K562 (cell line): ENCODE results near the gene TMSB4X.
"Not testable (repeated sequence)": the region's sequence is repeated elsewhere in the genome, so short reads cannot be mapped to it uniquely, and the experiment has no call there.

Experiments used
- EZH2 ChIP-seq: IDR thresholded peaks from 2 replicates; pipeline ENCODE4 v1.6.1; 2012; ENCODE audit warnings: low read depth, mild to moderate bottlenecking, inconsistent platforms, low read length, borderline replicate concordance
- FOXM1 ChIP-seq, 2 experiments: fragments of 450-650 bp in 1 of 2; sonication (generic) in 1 of 2; formaldehyde crosslinking in 1 of 2; IDR thresholded peaks; 2 replicates each; pipeline versions ENCODE4 v1.6.1 to v1.9.0; 2017 to 2022; ENCODE audit warnings: low read depth in 2 of 2, mild to moderate bottlenecking in 2 of 2, missing genetic modification reagents in 1 of 2, moderate library complexity in 1 of 2
- GATA2 ChIP-seq: sonication (generic); formaldehyde crosslinking; IDR thresholded peaks from 2 replicates; pipeline ENCODE4 v1.4.0; 2020; ENCODE audit warnings: mild to moderate bottlenecking, missing genetic modification reagents
- JUND ChIP-seq, 2 experiments: IDR thresholded peaks; 2 replicates in 1 of 2; 3 replicates in 1 of 2; pipeline ENCODE4 v1.6.1; 2011; ENCODE audit warnings: borderline replicate concordance in 2 of 2, low read depth in 2 of 2, low read length in 2 of 2, improper control_type of control experiment in 1 of 2, missing biosample characterization in 1 of 2, missing genetic modification characterization in 1 of 2, missing genetic modification reagents in 1 of 2
- NR2F6 ChIP-seq: fragments of 450-650 bp; formaldehyde crosslinking; IDR thresholded peaks from 2 replicates; pipeline ENCODE4 v1.4.0; 2020; ENCODE audit warnings: mild to moderate bottlenecking
- POLR2A ChIP-seq: fragments of 450-650 bp; conservative IDR thresholded peaks from 2 replicates; pipeline ENCODE4 v1.6.1; 2016
- SMARCA4 ChIP-seq: fragments of 450-650 bp; IDR thresholded peaks from 2 replicates; pipeline ENCODE4 v1.6.1; 2016

DNA sequence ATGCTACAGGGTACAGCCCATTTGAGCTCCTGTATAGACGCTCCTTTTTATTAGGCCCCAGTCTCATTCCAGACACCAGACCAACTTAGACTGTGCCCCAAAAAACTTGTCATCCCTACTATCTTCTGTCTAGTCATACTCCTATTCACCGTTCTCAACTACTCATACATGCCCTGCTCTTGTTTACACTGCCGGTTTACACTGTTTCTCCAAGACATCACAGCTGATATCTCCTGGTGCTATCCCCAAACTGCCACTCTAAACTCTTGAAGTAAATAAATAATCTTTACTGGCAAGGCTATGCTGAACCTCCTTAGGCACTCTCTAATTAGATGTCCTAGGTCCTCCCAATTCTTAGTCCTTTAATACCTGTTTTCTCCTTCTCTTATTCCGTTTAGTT lies 30.5 kb upstream of the TMSB4X start:
- peak; percentile 23; the same call in 1 of the 2 replicates for TF ChIP-seq SMARCA4
- not testable (repeated sequence) for TF ChIP-seq GATA2 (CRISPR knock-in tag); JUND (IDR thresholded peaks at IDR 0.05; ENCODE audit: borderline replicate concordance, low read depth, low read length); JUND (tag; IDR thresholded peaks at IDR 0.05; ENCODE audit: borderline replicate concordance, low read depth, low read length); NR2F6 (CRISPR knock-in tag); FOXM1 (IDR thresholded peaks at IDR 0.05; ENCODE audit: low read depth); FOXM1 (CRISPR knock-in tag; IDR thresholded peaks at IDR 0.05; ENCODE audit: low read depth); EZH2; POLR2A
